BE2C (cell line): ENCODE results near the gene ICAM5.

ENCODE experiments used
- DNase-seq: peaks from one replicate; pipeline ENCODE4 v3.0.0-alpha.2; 2020
- H3K27me3 ChIP-seq: fragments of 250-450 bp; sonication (Bioruptor Pico); 2 replicates; pipeline ENCODE4 v1.5.1; 2020; ENCODE audit warnings: mild to moderate bottlenecking
- H3K36me3 ChIP-seq: fragments of 250-450 bp; sonication (Bioruptor Pico); 2 replicates; pipeline ENCODE4 v1.5.1; 2020; ENCODE audit warnings: mild to moderate bottlenecking
- H3K4me1 ChIP-seq: fragments of 250-450 bp; sonication (Bioruptor Pico); 2 replicates; pipeline ENCODE4 v1.5.1; 2020
- H3K4me3 ChIP-seq: 2 replicates; pipeline ENCODE4 v1.5.1; 2011; ENCODE audit warnings: low read depth, low read length
- H3K9me3 ChIP-seq: fragments of 250-450 bp; sonication (Bioruptor Pico); 2 replicates; pipeline ENCODE4 v1.5.1; 2020
- CTCF ChIP-seq: IDR thresholded peaks from 2 replicates; pipeline ENCODE4 v1.5.1; 2012; ENCODE audit warnings: mild to moderate bottlenecking, low read depth, low read length

Gene ICAM5

GRCh38 chr19:10317045-10317856 is 27.5 kb downstream of the ICAM5 start:
- peak overlapping the region; percentile 83; the same call in 1 of the 2 replicates for H3K4me3 ChIP-seq
- TF ChIP-seq CTCF = no peak
- peaks cover 8% of the 10 kb centered on the region for H3K4me1 ChIP-seq
- H3K27me3 ChIP-seq = no peaks in the 10 kb centered on the region
- DNase-seq = no peak
- peaks cover 48% of the 10 kb centered on the region for H3K36me3 ChIP-seq
- H3K9me3 ChIP-seq = no peaks in the 10 kb centered on the region

GRCh38 chr19:10317857-10318462 is 28.2 kb downstream of the ICAM5 start:
- no peak for DNase-seq
- Histone ChIP-seq H3K27me3 (no peaks in the 10 kb centered on the region), H3K4me3 (no peak overlapping the region), H3K4me1 (peaks cover 10% of the 10 kb centered on the region), H3K36me3 (peaks cover 55% of the 10 kb centered on the region), H3K9me3 (no peaks in the 10 kb centered on the region)
- no peak for TF ChIP-seq CTCF

GRCh38 chr19:10318807-10319682 is 29.3 kb downstream of the ICAM5 start:
- TF ChIP-seq CTCF = no peak
- Histone ChIP-seq H3K27me3 (no peaks in the 10 kb centered on the region), H3K9me3 (no peaks in the 10 kb centered on the region), H3K4me3 (no peak overlapping the region), H3K36me3 (peaks cover 65% of the 10 kb centered on the region), H3K4me1 (peaks cover 16% of the 10 kb centered on the region)
- no peak for DNase-seq

- Histone ChIP-seq H3K4me3 (no peak overlapping the region), H3K36me3 (peaks cover 82% of the 10 kb centered on the region), H3K9me3 (no peaks in the 10 kb centered on the region), H3K4me1 (peaks cover 13% of the 10 kb centered on the region), H3K27me3 (no peaks in the 10 kb centered on the region)
- DNase-seq = no peak
- TF ChIP-seq CTCF = no peak
These were observed 31.1 kb downstream of the ICAM5 start for GRCh38 chr19:10320602-10321416.

- Histone ChIP-seq H3K9me3 (no peaks in the 10 kb centered on the region), H3K27me3 (no peaks in the 10 kb centered on the region), H3K4me1 (peaks cover 12% of the 10 kb centered on the region), H3K4me3 (no peak overlapping the region), H3K36me3 (peaks cover 88% of the 10 kb centered on the region)
- DNase-seq = no peak
- no peak for TF ChIP-seq CTCF
These were observed 31.7 kb downstream of the ICAM5 start for GRCh38 chr19:10321417-10321797.
